ENCODE data around the gene BRSK1. TPM values are rescaled to one million over a fixed set of nuclear protein-coding genes. Genes with fewer than 3 reads are reported as not detected.

Gene BRSK1
- polyA plus RNA-seq, 4 donors: 0.22 to 3.5 (median 2.7) TPM

DNA sequence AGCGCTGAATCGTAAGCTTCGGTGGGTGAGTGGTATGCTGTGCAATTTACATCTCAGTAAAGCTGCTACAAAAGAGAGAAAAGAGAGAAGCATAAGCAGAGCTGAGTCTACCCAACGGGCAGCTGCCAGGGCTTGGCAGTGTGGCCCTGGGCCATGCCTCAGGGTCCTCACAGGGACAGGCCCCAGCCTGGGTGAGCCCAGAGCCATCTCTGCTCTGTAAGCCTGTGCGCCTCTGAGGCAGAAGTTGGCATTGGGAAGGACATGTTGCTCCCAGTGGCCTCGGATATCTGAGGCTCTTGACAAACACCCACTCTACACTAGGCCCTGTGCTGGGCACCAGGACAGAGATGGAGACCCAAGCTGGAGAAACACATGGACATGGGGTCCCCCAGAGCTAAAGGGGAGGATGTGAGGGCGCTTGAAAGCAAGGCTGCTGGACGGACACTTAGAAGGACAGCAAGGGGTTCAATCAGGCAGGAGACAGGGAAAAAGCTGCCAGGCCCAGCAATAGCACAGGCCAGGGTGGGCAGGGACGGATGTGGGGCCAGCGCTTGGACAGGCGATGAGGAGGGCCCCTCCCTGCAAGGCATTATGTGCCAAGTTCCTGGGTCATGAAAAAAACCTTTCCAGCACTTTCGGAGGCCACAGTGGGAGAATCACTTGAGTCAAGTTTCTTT, 39.7 kb upstream of the BRSK1 start:
- WGBS, 3 donors: 89 to 95% (median 90%) methylated on average over 12 of the region's 12 CpGs
- peaks cover 13 to 95% (median 53%) of the 10 kb centered on the region in 3 donors for H3K36me3 ChIP-seq (ENCODE audit: control insufficient read depth in 3 of 3, insufficient read depth in 2 of 3, low read depth in 1 of 3, low read length in 3 of 3)
- H3K9me3 ChIP-seq (ENCODE audit: control insufficient read depth in 2 of 2, insufficient read depth in 1 of 2, low read depth in 1 of 2, low read length in 1 of 2): no peaks in the 10 kb centered on the region
- H3K27ac ChIP-seq (ENCODE audit: low read depth in 1 of 3, low read length in 2 of 3): no peak overlapping the region
- H3K4me3 ChIP-seq (ENCODE audit: low read depth in 1 of 3, low read length in 3 of 3): no peak overlapping the region
- DNase-seq: no peak
- H3K27me3 ChIP-seq (ENCODE audit: control insufficient read depth in 3 of 3, insufficient read depth in 3 of 3, low read length in 3 of 3): no peaks in the 10 kb centered on the region
- FAIRE-seq: no peak
- peaks cover 0 to 9% (median 0%) of the 10 kb centered on the region in 3 donors for H3K4me1 ChIP-seq (ENCODE audit: control insufficient read depth in 3 of 3, insufficient read depth in 2 of 3, low read depth in 1 of 3, low read length in 2 of 3)

DNA sequence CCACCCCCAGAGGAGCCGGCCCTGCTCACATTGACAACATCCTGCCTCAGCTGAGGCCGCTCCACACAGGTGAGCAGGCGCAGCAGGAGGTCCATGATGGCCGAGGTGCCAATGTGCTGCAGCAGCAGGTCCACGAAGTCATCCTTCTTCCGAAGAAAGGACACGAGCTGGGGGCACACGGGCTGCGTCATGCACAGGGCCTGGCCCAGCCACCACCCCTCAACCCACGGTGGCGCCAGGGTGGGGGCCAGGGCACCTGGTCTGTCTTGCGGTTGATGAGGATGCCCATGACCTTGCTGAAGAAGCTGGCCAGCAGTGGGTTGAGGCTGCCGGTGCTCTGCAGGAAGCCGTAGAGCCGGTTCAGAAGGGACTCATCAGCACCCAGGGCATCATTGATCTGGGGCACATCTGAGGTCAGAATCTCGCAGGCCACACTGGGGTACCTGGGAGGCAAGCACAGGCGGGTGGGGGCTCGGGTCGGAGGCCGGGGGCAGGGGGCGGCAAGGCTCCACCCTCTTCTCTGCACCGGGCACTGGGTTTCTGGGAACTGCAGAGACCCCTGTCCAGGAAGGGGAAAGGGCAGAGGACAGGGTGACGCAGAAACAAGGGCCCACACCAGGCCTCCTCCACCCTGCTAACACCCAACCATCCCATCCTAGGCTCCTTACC, 38.4 kb upstream of the BRSK1 start:
- H3K36me3 ChIP-seq (ENCODE audit: control insufficient read depth in 3 of 3, insufficient read depth in 2 of 3, low read depth in 1 of 3, low read length in 3 of 3): peaks cover 10 to 93% (median 41%) of the 10 kb centered on the region in 3 donors
- H3K27me3 ChIP-seq (ENCODE audit: control insufficient read depth in 3 of 3, insufficient read depth in 3 of 3, low read length in 3 of 3): no peaks in the 10 kb centered on the region
- H3K27ac ChIP-seq (ENCODE audit: low read depth in 1 of 3, low read length in 2 of 3): no peak overlapping the region
- no peak for DNase-seq
- no peak overlapping the region for H3K4me3 ChIP-seq (ENCODE audit: low read depth in 1 of 3, low read length in 3 of 3)
- no peaks in the 10 kb centered on the region for H3K9me3 ChIP-seq (ENCODE audit: control insufficient read depth in 2 of 2, insufficient read depth in 1 of 2, low read depth in 1 of 2, low read length in 1 of 2)
- FAIRE-seq: no peak
- H3K4me1 ChIP-seq (ENCODE audit: control insufficient read depth in 3 of 3, insufficient read depth in 2 of 3, low read depth in 1 of 3, low read length in 2 of 3): peaks cover 0 to 11% (median 0%) of the 10 kb centered on the region in 3 donors
- 93 to 96% (median 95%) methylated on average over 17 to 23 of the region's 23 CpGs for WGBS, 3 donors

DNA sequence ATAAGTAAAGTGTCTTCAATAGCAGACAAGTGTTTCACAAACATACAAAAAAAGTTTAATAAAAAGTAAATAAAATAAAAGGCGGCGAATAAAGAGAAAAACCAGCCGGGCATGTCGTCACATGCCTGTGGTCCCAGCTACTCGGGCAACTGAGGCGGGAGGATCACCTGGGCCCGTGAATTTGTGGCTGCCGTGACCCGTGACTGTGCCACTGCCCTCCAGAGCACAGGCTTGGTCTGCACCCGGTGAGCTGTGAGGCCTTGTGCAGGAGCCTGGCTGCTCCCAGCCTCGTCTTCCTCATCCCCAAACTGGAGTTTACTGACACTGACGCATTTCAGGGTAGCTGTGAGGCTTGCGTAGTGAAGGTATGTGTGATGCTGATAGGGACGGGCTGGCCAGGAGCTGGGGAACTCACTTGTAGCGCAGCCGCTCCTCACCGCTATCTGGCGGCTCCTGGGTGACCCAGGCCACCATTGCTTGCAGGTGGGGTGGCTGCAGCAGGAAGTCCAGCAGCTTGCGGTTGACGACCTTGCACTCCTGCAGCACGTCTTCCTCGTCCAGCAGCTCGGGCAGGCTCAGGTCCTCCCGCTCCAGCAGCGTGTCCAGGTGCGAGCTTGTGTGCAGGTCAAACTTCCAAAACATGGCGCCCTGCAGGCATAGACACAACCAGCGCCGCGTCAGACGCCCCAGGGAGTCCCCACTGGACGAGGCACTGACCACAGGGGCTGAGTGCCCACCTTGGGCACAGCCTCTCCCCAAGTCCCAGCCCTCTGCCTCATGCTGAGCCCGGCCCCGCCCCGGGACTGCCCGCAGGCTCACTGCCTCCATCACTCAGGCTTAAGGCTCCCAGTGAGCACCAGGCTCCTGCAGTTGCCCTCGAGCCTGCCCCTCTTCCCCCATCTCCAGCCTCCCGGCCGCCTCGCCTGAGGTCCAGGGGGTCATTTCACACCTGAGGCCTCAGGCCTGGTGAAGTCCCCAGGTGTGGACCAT, 37.0 kb upstream of the BRSK1 start:
- DNase-seq (no peak), FAIRE-seq (no peak)
- Histone ChIP-seq H3K27me3 (ENCODE audit: control insufficient read depth in 3 of 3, insufficient read depth in 3 of 3, low read length in 3 of 3) (no peaks in the 10 kb centered on the region), H3K27ac (ENCODE audit: low read depth in 1 of 3, low read length in 2 of 3) (peak overlapping the region in 1 of 3 donors; percentile 45), H3K4me3 (ENCODE audit: low read depth in 1 of 3, low read length in 3 of 3) (no peak overlapping the region), H3K4me1 (ENCODE audit: control insufficient read depth in 3 of 3, insufficient read depth in 2 of 3, low read depth in 1 of 3, low read length in 2 of 3) (peaks cover 0 to 14% (median 0%) of the 10 kb centered on the region in 3 donors), H3K36me3 (ENCODE audit: control insufficient read depth in 3 of 3, insufficient read depth in 2 of 3, low read depth in 1 of 3, low read length in 3 of 3) (peaks cover 10 to 94% (median 33%) of the 10 kb centered on the region in 3 donors), H3K9me3 (ENCODE audit: control insufficient read depth in 2 of 2, insufficient read depth in 1 of 2, low read depth in 1 of 2, low read length in 1 of 2) (no peaks in the 10 kb centered on the region)
- 89 to 92% (median 91%) methylated on average over 40 of the region's 40 CpGs for WGBS, 3 donors

DNA sequence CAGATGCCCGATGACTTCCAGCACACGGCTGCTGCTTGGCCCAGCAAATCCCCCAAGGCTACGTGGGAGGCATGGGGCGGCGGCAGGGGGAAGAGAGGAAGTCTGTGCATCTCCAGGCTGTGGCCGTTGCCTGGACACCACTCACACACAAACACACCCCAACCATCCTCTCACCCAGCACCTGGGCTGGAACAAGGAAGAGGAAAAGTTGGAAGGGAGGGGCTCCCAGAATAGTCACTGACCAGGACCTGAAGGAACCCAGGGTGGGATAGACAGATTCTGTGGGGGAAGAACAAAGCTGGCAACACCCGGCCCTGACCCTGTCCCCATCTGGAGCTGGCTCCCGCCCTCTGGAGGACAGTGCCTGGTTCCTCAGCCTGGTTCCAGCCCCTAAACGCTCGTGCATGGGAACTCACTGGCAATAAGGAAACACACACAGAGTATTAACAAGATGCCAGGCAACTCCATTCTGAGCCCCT, 36.1 kb upstream of the BRSK1 start:
- peak; percentile 63 to 64 for DNase-seq
- Histone ChIP-seq H3K27ac (ENCODE audit: low read depth in 1 of 3, low read length in 2 of 3) (peak overlapping the region in 2 of 3 donors; percentile 29 to 62), H3K4me3 (ENCODE audit: low read depth in 1 of 3, low read length in 3 of 3) (no peak overlapping the region), H3K4me1 (ENCODE audit: control insufficient read depth in 3 of 3, insufficient read depth in 2 of 3, low read depth in 1 of 3, low read length in 2 of 3) (peaks cover 0 to 17% (median 0%) of the 10 kb centered on the region in 3 donors), H3K9me3 (ENCODE audit: control insufficient read depth in 2 of 2, insufficient read depth in 1 of 2, low read depth in 1 of 2, low read length in 1 of 2) (no peaks in the 10 kb centered on the region), H3K27me3 (ENCODE audit: control insufficient read depth in 3 of 3, insufficient read depth in 3 of 3, low read length in 3 of 3) (no peaks in the 10 kb centered on the region), H3K36me3 (ENCODE audit: control insufficient read depth in 3 of 3, insufficient read depth in 2 of 3, low read depth in 1 of 3, low read length in 3 of 3) (peaks cover 8 to 88% (median 24%) of the 10 kb centered on the region in 3 donors)
- FAIRE-seq: no peak
- 31 to 39% (median 33%) methylated on average over 8 to 10 of the region's 10 CpGs for WGBS, 3 donors

DNA sequence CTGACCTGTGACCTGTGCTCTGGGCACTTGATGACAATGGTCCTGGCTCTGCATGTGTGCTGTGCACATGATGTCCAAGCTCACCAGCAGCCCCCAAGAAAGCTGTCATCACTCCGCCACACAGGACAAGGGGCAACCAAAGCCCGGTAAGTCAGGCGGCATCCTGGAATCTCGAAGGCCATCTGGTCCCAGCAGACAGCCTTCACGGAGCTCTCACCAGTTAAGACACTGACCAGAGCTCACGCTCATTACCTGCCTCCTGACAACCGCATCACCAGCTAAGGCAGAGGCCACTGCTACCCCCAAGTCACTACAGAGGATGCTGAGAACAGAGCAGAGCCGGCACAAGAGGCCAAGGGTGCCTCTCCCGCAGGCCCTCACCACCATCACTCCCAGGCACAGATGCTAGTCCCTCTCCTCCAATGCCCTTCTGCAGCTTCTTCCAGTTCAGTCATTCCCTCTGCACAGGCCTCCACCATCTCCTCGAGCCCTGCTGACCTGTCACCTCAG, 35.6 kb upstream of the BRSK1 start:
- no peak overlapping the region for H3K4me3 ChIP-seq (ENCODE audit: low read depth in 1 of 3, low read length in 3 of 3)
- no peaks in the 10 kb centered on the region for H3K27me3 ChIP-seq (ENCODE audit: control insufficient read depth in 3 of 3, insufficient read depth in 3 of 3, low read length in 3 of 3)
- peaks cover 0 to 17% (median 0%) of the 10 kb centered on the region in 3 donors for H3K4me1 ChIP-seq (ENCODE audit: control insufficient read depth in 3 of 3, insufficient read depth in 2 of 3, low read depth in 1 of 3, low read length in 2 of 3)
- WGBS, 3 donors: 67 to 74% (median 72%) methylated on average over 10 of the region's 10 CpGs
- H3K27ac ChIP-seq (ENCODE audit: low read depth in 1 of 3, low read length in 2 of 3): peak overlapping the region in 2 of 3 donors; percentile 29 to 62
- H3K36me3 ChIP-seq (ENCODE audit: control insufficient read depth in 3 of 3, insufficient read depth in 2 of 3, low read depth in 1 of 3, low read length in 3 of 3): peaks cover 6 to 91% (median 22%) of the 10 kb centered on the region in 3 donors
- FAIRE-seq: no peak
- H3K9me3 ChIP-seq (ENCODE audit: control insufficient read depth in 2 of 2, insufficient read depth in 1 of 2, low read depth in 1 of 2, low read length in 1 of 2): no peaks in the 10 kb centered on the region
- no peak for DNase-seq

DNA sequence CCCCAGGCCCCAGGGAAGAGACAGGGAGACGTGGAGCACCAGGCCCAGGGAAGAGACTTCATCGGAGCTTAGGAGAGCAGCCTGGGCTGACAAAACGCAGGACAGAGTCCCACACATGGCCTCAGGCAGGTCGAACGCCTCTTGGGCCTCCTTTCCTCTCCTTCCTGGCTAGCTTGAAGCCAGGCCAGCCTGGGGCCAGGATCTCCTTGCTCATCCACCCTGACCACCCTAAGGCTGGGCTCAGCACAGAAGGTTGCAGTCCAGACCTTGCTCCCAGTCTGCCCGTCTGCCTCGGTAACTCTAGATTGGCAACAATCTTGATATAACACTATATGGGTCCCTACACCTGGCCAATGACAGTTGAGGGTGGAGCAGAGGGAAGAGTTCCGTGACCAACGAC, 35.1 kb upstream of the BRSK1 start:
- Histone ChIP-seq H3K9me3 (ENCODE audit: control insufficient read depth in 2 of 2, insufficient read depth in 1 of 2, low read depth in 1 of 2, low read length in 1 of 2) (no peaks in the 10 kb centered on the region), H3K27ac (ENCODE audit: low read depth in 1 of 3, low read length in 2 of 3) (no peak overlapping the region), H3K4me3 (ENCODE audit: low read depth in 1 of 3, low read length in 3 of 3) (no peak overlapping the region), H3K4me1 (ENCODE audit: control insufficient read depth in 3 of 3, insufficient read depth in 2 of 3, low read depth in 1 of 3, low read length in 2 of 3) (peaks cover 0 to 17% (median 0%) of the 10 kb centered on the region in 3 donors), H3K27me3 (ENCODE audit: control insufficient read depth in 3 of 3, insufficient read depth in 3 of 3, low read length in 3 of 3) (no peaks in the 10 kb centered on the region), H3K36me3 (ENCODE audit: control insufficient read depth in 3 of 3, insufficient read depth in 2 of 3, low read depth in 1 of 3, low read length in 3 of 3) (peaks cover 6 to 91% (median 19%) of the 10 kb centered on the region in 3 donors)
- FAIRE-seq (no peak), DNase-seq (no peak)
- WGBS, 3 donors: 72 to 82% (median 81%) methylated on average over 9 of the region's 9 CpGs

DNA sequence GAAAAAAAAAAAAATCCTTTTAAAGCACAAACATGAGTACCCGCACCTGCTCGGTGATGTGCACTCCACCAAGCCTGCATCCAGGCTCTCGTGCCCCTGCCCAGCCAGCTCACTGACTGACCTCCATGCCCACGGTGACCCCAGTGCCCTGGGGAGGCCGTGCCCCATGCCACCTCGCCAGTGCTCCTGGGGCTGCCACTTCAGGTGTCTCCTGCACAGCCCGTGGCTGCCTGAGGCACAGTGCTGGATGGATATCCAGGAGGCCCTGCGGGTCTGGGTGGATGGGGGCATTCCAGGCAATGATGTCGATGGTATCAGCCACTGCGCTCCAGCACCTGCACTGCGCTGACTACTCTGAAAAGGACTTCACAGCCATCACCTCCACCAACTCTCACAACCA, 34.0 kb upstream of the BRSK1 start:
- Histone ChIP-seq H3K9me3 (ENCODE audit: control insufficient read depth in 2 of 2, insufficient read depth in 1 of 2, low read depth in 1 of 2, low read length in 1 of 2) (no peaks in the 10 kb centered on the region), H3K36me3 (ENCODE audit: control insufficient read depth in 3 of 3, insufficient read depth in 2 of 3, low read depth in 1 of 3, low read length in 3 of 3) (peaks cover 0 to 89% (median 12%) of the 10 kb centered on the region in 3 donors), H3K4me3 (ENCODE audit: low read depth in 1 of 3, low read length in 3 of 3) (no peak overlapping the region), H3K27me3 (ENCODE audit: control insufficient read depth in 3 of 3, insufficient read depth in 3 of 3, low read length in 3 of 3) (no peaks in the 10 kb centered on the region), H3K27ac (ENCODE audit: low read depth in 1 of 3, low read length in 2 of 3) (no peak overlapping the region), H3K4me1 (ENCODE audit: control insufficient read depth in 3 of 3, insufficient read depth in 2 of 3, low read depth in 1 of 3, low read length in 2 of 3) (peaks cover 0 to 17% (median 0%) of the 10 kb centered on the region in 3 donors)
- WGBS, 3 donors: 89 to 94% (median 89%) methylated on average over 10 to 11 of the region's 11 CpGs
- FAIRE-seq (no peak), DNase-seq (no peak)
